H9 (cell line): Measurements from ENCODE around the gene RBL2. TPM values are rescaled to one million over a fixed set of nuclear protein-coding genes. Genes with fewer than 3 reads are reported as not detected.
"Not testable (repeated sequence)": the region's sequence is repeated elsewhere in the genome, so short reads cannot be mapped to it uniquely, and the experiment has no call there.

Source experiments
- DNase-seq: peaks from one replicate; pipeline ENCODE4 v3.0.0-alpha.2; 2017
- H2AFZ ChIP-seq: one replicate; pipeline ENCODE4 v1.6.1; 2013; ENCODE audit warnings: mild to moderate bottlenecking, low read length, control low read depth, moderate library complexity
- H2AK5ac ChIP-seq: 2 replicates; pipeline ENCODE4 v1.6.1; 2013; ENCODE audit warnings: low read length, control low read depth, mixed read lengths; ENCODE audit not compliant: insufficient read length
- H2BK120ac ChIP-seq: one replicate; pipeline ENCODE4 v1.6.1; 2013; ENCODE audit warnings: low read depth, mild to moderate bottlenecking, low read length, control low read depth, inconsistent platforms; ENCODE audit not compliant: poor library complexity, severe bottlenecking
- H2BK12ac ChIP-seq: 2 replicates; pipeline ENCODE4 v1.6.1; 2013; ENCODE audit warnings: low read length, control low read depth, mixed read lengths, low read depth; ENCODE audit not compliant: insufficient read length
- H2BK15ac ChIP-seq: 2 replicates; pipeline ENCODE4 v1.6.1; 2013; ENCODE audit warnings: low read depth, low read length, control low read depth
- H2BK20ac ChIP-seq: one replicate; pipeline ENCODE4 v1.6.1; 2013; ENCODE audit warnings: low read depth, mild to moderate bottlenecking, low read length, control low read depth, inconsistent platforms; ENCODE audit not compliant: poor library complexity, severe bottlenecking
- H2BK5ac ChIP-seq: 2 replicates; pipeline ENCODE4 v1.6.1; 2013; ENCODE audit warnings: low read length, control low read depth, mixed read lengths; ENCODE audit not compliant: insufficient read length
- H3K14ac ChIP-seq: 2 replicates; pipeline ENCODE4 v1.6.1; 2013; ENCODE audit warnings: low read length, control low read depth; ENCODE audit not compliant: insufficient read depth
- H3K18ac ChIP-seq: 2 replicates; pipeline ENCODE4 v1.6.1; 2013; ENCODE audit warnings: low read depth, mild to moderate bottlenecking, mixed read lengths, low read length, control low read depth; ENCODE audit not compliant: insufficient read length
- H3K23ac ChIP-seq: 2 replicates; pipeline ENCODE4 v1.6.1; 2013; ENCODE audit warnings: low read length, control low read depth, mixed read lengths, low read depth; ENCODE audit not compliant: insufficient read length
- H3K23me2 ChIP-seq: 2 replicates; pipeline ENCODE4 v1.6.1; 2013; ENCODE audit warnings: low read depth, mild to moderate bottlenecking, mixed read lengths, low read length, control low read depth; ENCODE audit not compliant: insufficient read length, poor library complexity, severe bottlenecking
- H3K27ac ChIP-seq: 2 replicates; pipeline ENCODE4 v1.5.1; 2013; ENCODE audit warnings: low read length, control low read depth, mixed read lengths, low read depth; ENCODE audit not compliant: insufficient read length
- H3K27me3 ChIP-seq: 2 replicates; pipeline ENCODE4 v1.6.1; 2013; ENCODE audit warnings: low read length, control low read depth, inconsistent platforms; ENCODE audit not compliant: insufficient read depth
- H3K4ac ChIP-seq: 2 replicates; pipeline ENCODE4 v1.6.1; 2013; ENCODE audit warnings: low read depth, mild to moderate bottlenecking, control low read depth, inconsistent platforms, low read length, moderate library complexity
- H3K4me1 ChIP-seq: 2 replicates; pipeline ENCODE4 v1.6.1; 2013; ENCODE audit warnings: low read length, control low read depth, inconsistent platforms; ENCODE audit not compliant: insufficient read depth
- H3K4me2 ChIP-seq: 2 replicates; pipeline ENCODE4 v1.6.1; 2013; ENCODE audit warnings: low read length, control low read depth, mixed read lengths; ENCODE audit not compliant: insufficient read length, insufficient read depth
- H3K56ac ChIP-seq: 2 replicates; pipeline ENCODE4 v1.6.1; 2013; ENCODE audit warnings: low read depth, mild to moderate bottlenecking, mixed read lengths, low read length, control low read depth; ENCODE audit not compliant: insufficient read length
- H3K79me1 ChIP-seq: 2 replicates; pipeline ENCODE4 v1.6.1; 2013; ENCODE audit warnings: low read depth, mild to moderate bottlenecking, moderate library complexity, low read length, control low read depth, inconsistent platforms; ENCODE audit not compliant: insufficient read depth, poor library complexity, severe bottlenecking
- H3K79me2 ChIP-seq: 2 replicates; pipeline ENCODE4 v1.6.1; 2013; ENCODE audit warnings: low read length, control low read depth, inconsistent platforms; ENCODE audit not compliant: insufficient read depth
- H3K9ac ChIP-seq: 2 replicates; pipeline ENCODE4 v1.6.1; 2013; ENCODE audit warnings: low read length, control low read depth, mixed read lengths; ENCODE audit not compliant: insufficient read length; ENCODE audit errors: extremely low read depth
- H3K9me3 ChIP-seq: one replicate; pipeline ENCODE4 v1.6.1; 2013; ENCODE audit warnings: low read depth, low read length, inconsistent platforms; ENCODE audit not compliant: control insufficient read depth
- H3T11ph ChIP-seq: one replicate; pipeline ENCODE4 v1.6.1; 2013; ENCODE audit warnings: mild to moderate bottlenecking, low read length, control low read depth, inconsistent platforms
- H4K20me1 ChIP-seq: one replicate; pipeline ENCODE4 v1.6.1; 2013; ENCODE audit not compliant: control insufficient read depth, insufficient read length, insufficient read depth
- H4K5ac ChIP-seq: 2 replicates; pipeline ENCODE4 v1.6.1; 2013; ENCODE audit warnings: low read depth, mild to moderate bottlenecking, mixed read lengths, low read length, control low read depth; ENCODE audit not compliant: insufficient read length
- H4K8ac ChIP-seq: replicated peaks from 2 replicates; pipeline ENCODE4 v1.6.1; 2013; ENCODE audit warnings: low read length, control low read depth, mixed read lengths, low read depth; ENCODE audit not compliant: insufficient read length
- H4K91ac ChIP-seq: 2 replicates; pipeline ENCODE4 v1.6.1; 2013; ENCODE audit warnings: low read depth, mild to moderate bottlenecking, moderate library complexity, mixed read lengths, low read length, control low read depth; ENCODE audit not compliant: insufficient read length
- H3K27ac Mint-ChIP-seq, 3 experiments: 2 replicates in 2 of 3; 3 replicates in 1 of 3; pipeline ENCODE4 v1.8.0; 2020 to 2021; ENCODE audit warnings: mixed read lengths in 3 of 3, mild to moderate bottlenecking in 1 of 3, moderate library complexity in 1 of 3
- H3K27me3 Mint-ChIP-seq: 2 replicates; pipeline ENCODE4 v1.8.0; 2021; ENCODE audit warnings: low read depth, mild to moderate bottlenecking, moderate library complexity, mixed read lengths
- H3K36me3 Mint-ChIP-seq, 3 experiments: 2 replicates in 2 of 3; 3 replicates in 1 of 3; pipeline ENCODE4 v1.8.0; 2020 to 2021; ENCODE audit warnings: low read depth in 3 of 3, mixed read lengths in 3 of 3; ENCODE audit not compliant: insufficient read depth in 1 of 3
- H3K4me1 Mint-ChIP-seq, 2 experiments: 2 replicates each; pipeline ENCODE4 v1.8.0; 2020; ENCODE audit warnings: mixed read lengths in 2 of 2
- H3K4me3 Mint-ChIP-seq, 2 experiments: 2 replicates in 1 of 2; 3 replicates in 1 of 2; pipeline ENCODE4 v1.8.0; 2020 to 2021; ENCODE audit warnings: mild to moderate bottlenecking in 2 of 2, mixed read lengths in 2 of 2, moderate library complexity in 1 of 2
- H3K9me3 Mint-ChIP-seq, 2 experiments: 2 replicates in 1 of 2; 3 replicates in 1 of 2; pipeline ENCODE4 v1.8.0; 2020; ENCODE audit warnings: mild to moderate bottlenecking in 2 of 2, mixed read lengths in 2 of 2, moderate library complexity in 1 of 2
- WGBS: extraction: QIAGEN DNeasy Blood & Tissue Kit; methylation state at CpG from one replicate; pipeline ENCODE4 v1.1.7; 2013; ENCODE audit warnings: missing lambda C conversion rate, low lambda C conversion rate, mixed read lengths; ENCODE audit not compliant: insufficient read length; ENCODE audit errors: extremely low coverage; 5-methylcytosine and 5-hydroxymethylcytosine counted together
- total RNA-seq: library from RNA; stranded (reverse); gene quantifications from 2 replicates; pipeline ENCODE4 v1.2.1, GENCODE V29; 2021
- TF ChIP-seq, protein P1 (sequence below): fragments of 200-600 bp; sonication (generic); conservative IDR thresholded peaks from 3 replicates; pipeline ENCODE4 v1.8.0; 2021; ENCODE audit warnings: antibody characterized with exemption, mild to moderate bottlenecking

Gene RBL2
- total RNA-seq, 1 experiment from 2014 or later: 17.3 TPM

DNA sequence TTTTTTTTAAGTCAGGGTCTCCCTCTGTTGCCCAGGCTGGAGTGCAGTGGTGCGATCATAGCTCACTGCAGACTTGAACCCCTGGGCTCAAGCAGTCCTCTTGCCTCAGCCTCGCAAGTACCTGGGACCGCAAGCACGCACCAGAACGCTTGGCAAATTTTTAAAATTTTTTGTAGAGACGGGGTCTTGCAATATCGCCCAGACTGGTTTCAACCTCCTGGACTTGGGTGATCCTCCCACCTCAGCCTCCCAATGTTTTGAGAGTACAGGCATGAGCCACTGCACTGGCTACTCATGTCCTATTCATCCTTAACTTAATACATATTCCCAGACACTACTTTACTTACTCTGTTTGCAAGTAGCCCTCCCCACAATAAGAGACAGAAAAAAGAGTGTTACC lies 16.3 kb upstream of the RBL2 start:
- no peaks in the 10 kb centered on the region for H3K27me3 Mint-ChIP-seq
- peaks cover 12 to 14% of the 10 kb centered on the region in 2 experiments for H3K4me1 Mint-ChIP-seq
- no peak overlapping the region for H2BK5ac ChIP-seq

DNA sequence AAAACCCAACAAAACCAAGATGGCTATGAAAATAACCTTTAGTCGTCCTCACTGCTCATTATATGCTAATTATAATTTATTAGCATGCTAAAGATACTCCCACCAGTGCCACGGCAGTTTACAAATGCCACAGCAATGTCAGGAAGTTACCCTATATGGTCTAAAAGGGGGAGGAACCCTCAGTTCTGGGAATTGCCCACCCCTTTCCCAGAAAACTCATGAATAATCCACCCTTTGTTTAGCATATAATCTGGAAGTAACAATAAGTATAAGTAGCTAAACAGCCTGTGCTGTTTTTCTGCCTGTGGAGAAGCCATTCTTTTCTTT lies 14.9 kb upstream of the RBL2 start:
- H4K5ac ChIP-seq, H3K56ac ChIP-seq, H3K14ac ChIP-seq, H3K9me3 ChIP-seq, H3K9ac ChIP-seq, H4K8ac ChIP-seq, H3K79me1 ChIP-seq, H3K4me1 ChIP-seq, H3K27me3 ChIP-seq, H3K79me2 ChIP-seq, H2BK120ac ChIP-seq, H2BK12ac ChIP-seq, H4K91ac ChIP-seq, H4K20me1 ChIP-seq, DNase-seq, H3T11ph ChIP-seq, H3K4me3 Mint-ChIP-seq, H2AFZ ChIP-seq, H3K27ac Mint-ChIP-seq, H2BK15ac ChIP-seq, H2AK5ac ChIP-seq, H2BK20ac ChIP-seq, H2BK5ac ChIP-seq, H3K23me2 ChIP-seq, H3K18ac ChIP-seq, H3K27ac ChIP-seq, H3K4ac ChIP-seq, H3K23ac ChIP-seq, H3K27me3 Mint-ChIP-seq, H3K4me2 ChIP-seq: not testable (repeated sequence)
- H3K36me3 Mint-ChIP-seq: peaks cover 7 to 19% (median 17%) of the 10 kb centered on the region in 3 experiments
- peaks cover 12 to 14% of the 10 kb centered on the region in 2 experiments for H3K4me1 Mint-ChIP-seq
- peaks cover 25 to 33% of the 10 kb centered on the region in 2 experiments for H3K9me3 Mint-ChIP-seq
- no CpG with 5 or more reads among the region's 2 CpGs for WGBS

More for the DNA sequence above, 16.3 kb upstream of the RBL2 start:
- no peak overlapping the region for H3K27ac ChIP-seq
- no peak overlapping the region for H4K8ac ChIP-seq
- no peak overlapping the region for H3T11ph ChIP-seq
- H3K14ac ChIP-seq: no peak overlapping the region
- H3K9ac ChIP-seq: no peak overlapping the region
- TF ChIP-seq, protein P1, sequence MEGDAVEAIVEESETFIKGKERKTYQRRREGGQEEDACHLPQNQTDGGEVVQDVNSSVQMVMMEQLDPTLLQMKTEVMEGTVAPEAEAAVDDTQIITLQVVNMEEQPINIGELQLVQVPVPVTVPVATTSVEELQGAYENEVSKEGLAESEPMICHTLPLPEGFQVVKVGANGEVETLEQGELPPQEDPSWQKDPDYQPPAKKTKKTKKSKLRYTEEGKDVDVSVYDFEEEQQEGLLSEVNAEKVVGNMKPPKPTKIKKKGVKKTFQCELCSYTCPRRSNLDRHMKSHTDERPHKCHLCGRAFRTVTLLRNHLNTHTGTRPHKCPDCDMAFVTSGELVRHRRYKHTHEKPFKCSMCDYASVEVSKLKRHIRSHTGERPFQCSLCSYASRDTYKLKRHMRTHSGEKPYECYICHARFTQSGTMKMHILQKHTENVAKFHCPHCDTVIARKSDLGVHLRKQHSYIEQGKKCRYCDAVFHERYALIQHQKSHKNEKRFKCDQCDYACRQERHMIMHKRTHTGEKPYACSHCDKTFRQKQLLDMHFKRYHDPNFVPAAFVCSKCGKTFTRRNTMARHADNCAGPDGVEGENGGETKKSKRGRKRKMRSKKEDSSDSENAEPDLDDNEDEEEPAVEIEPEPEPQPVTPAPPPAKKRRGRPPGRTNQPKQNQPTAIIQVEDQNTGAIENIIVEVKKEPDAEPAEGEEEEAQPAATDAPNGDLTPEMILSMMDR: no peak
- no peak overlapping the region for H3K23ac ChIP-seq
- H3K23me2 ChIP-seq: no peaks in the 10 kb centered on the region
- no peak for DNase-seq
- WGBS: no CpG with 5 or more reads among the region's 7 CpGs
- no peak overlapping the region for H3K18ac ChIP-seq
- Mint-ChIP-seq H3K4me3 (no peak overlapping the region), H3K27ac (no peak overlapping the region), H3K36me3 (peaks cover 5 to 16% (median 13%) of the 10 kb centered on the region in 3 experiments; a peak in 6 of 7 replicates), H3K9me3 (peaks cover 13 to 25% of the 10 kb centered on the region in 2 experiments)
- H4K5ac ChIP-seq: no peak overlapping the region
- H3K79me2 ChIP-seq: no peaks in the 10 kb centered on the region
- no peak overlapping the region for H2BK12ac ChIP-seq
- no peak overlapping the region for H2BK120ac ChIP-seq
- no peaks in the 10 kb centered on the region for H3K4me1 ChIP-seq
- H2AFZ ChIP-seq: no peak overlapping the region
- no peaks in the 10 kb centered on the region for H3K27me3 ChIP-seq
- H3K56ac ChIP-seq: no peak overlapping the region
- no peak overlapping the region for H2BK15ac ChIP-seq
- H3K4me2 ChIP-seq: no peak overlapping the region
- H3K9me3 ChIP-seq: peaks cover under 1% of the 10 kb centered on the region
- no peak overlapping the region for H2AK5ac ChIP-seq
- no peak overlapping the region for H3K4ac ChIP-seq
- no peak overlapping the region for H2BK20ac ChIP-seq
- H3K79me1 ChIP-seq: no peaks in the 10 kb centered on the region
- H4K91ac ChIP-seq: no peak overlapping the region
- no peaks in the 10 kb centered on the region for H4K20me1 ChIP-seq
